ENCODE data around the gene OSBPL5.

Gene OSBPL5

GRCh38 chr11:3129591-3130268, 35.4 kb downstream of the OSBPL5 start:
- TF ChIP-seq CEBPB (IDR thresholded peaks at IDR 0.05) (no peak), NFIC (IDR thresholded peaks at IDR 0.05) (no peak), EP300 (IDR thresholded peaks at IDR 0.05; ENCODE audit: borderline replicate concordance) (no peak), FOXM1 (IDR thresholded peaks at IDR 0.05; ENCODE audit: borderline replicate concordance, low read depth) (no peak), YY1 (IDR thresholded peaks at IDR 0.05; ENCODE audit: low read depth) (no peak)

- TF ChIP-seq RAD21 (IDR thresholded peaks at IDR 0.05; ENCODE audit: low read depth) (no peak), NFIC (IDR thresholded peaks at IDR 0.05) (no peak), TCF12 (IDR thresholded peaks at IDR 0.05; ENCODE audit: low read depth) (no peak), EP300 (IDR thresholded peaks at IDR 0.05; ENCODE audit: borderline replicate concordance) (no peak), ZBTB7A (IDR thresholded peaks at IDR 0.05; ENCODE audit: low read depth) (no peak), TEAD4 (IDR thresholded peaks at IDR 0.05) (no peak), CREB1 (IDR thresholded peaks at IDR 0.05; ENCODE audit: low read depth) (no peak), FOXM1 (IDR thresholded peaks at IDR 0.05; ENCODE audit: borderline replicate concordance, low read depth) (no peak), MAX (IDR thresholded peaks at IDR 0.05) (no peak), EGR1 (IDR thresholded peaks at IDR 0.05) (no peak), REST (IDR thresholded peaks at IDR 0.05; ENCODE audit: low read depth) (no peak), TAF1 (IDR thresholded peaks at IDR 0.05; ENCODE audit: low read depth) (no peak), USF1 (IDR thresholded peaks at IDR 0.05) (no peak), CEBPB (IDR thresholded peaks at IDR 0.05) (no peak), YY1 (IDR thresholded peaks at IDR 0.05; ENCODE audit: low read depth) (no peak)
Measured at GRCh38 chr11:3129181-3129590, 35.9 kb downstream of the OSBPL5 start.

GRCh38 chr11:3128356-3129180, 36.5 kb downstream of the OSBPL5 start:
- no peak for TF ChIP-seq TAF1 (IDR thresholded peaks at IDR 0.05; ENCODE audit: low read depth)
- no peak for TF ChIP-seq RAD21 (IDR thresholded peaks at IDR 0.05; ENCODE audit: low read depth)
- no peak for TF ChIP-seq USF1 (IDR thresholded peaks at IDR 0.05)
- TF ChIP-seq EP300 (IDR thresholded peaks at IDR 0.05; ENCODE audit: borderline replicate concordance): no peak
- no peak for TF ChIP-seq REST (IDR thresholded peaks at IDR 0.05; ENCODE audit: low read depth)
- TF ChIP-seq TCF12 (IDR thresholded peaks at IDR 0.05; ENCODE audit: low read depth): no peak

- TF ChIP-seq TEAD4 (IDR thresholded peaks at IDR 0.05): no peak
- no peak for TF ChIP-seq USF1 (IDR thresholded peaks at IDR 0.05)
- no peak for TF ChIP-seq EGR1 (IDR thresholded peaks at IDR 0.05)
- no peak for TF ChIP-seq EP300 (IDR thresholded peaks at IDR 0.05; ENCODE audit: borderline replicate concordance)
- TF ChIP-seq CEBPB (IDR thresholded peaks at IDR 0.05): no peak
- TF ChIP-seq NFIC (IDR thresholded peaks at IDR 0.05): no peak
- TF ChIP-seq TAF1 (IDR thresholded peaks at IDR 0.05; ENCODE audit: low read depth): no peak
- TF ChIP-seq YY1 (IDR thresholded peaks at IDR 0.05; ENCODE audit: low read depth): no peak
- TF ChIP-seq REST (IDR thresholded peaks at IDR 0.05; ENCODE audit: low read depth): no peak
- TF ChIP-seq ZBTB7A (IDR thresholded peaks at IDR 0.05; ENCODE audit: low read depth): no peak
- no peak for TF ChIP-seq FOXM1 (IDR thresholded peaks at IDR 0.05; ENCODE audit: borderline replicate concordance, low read depth)
- TF ChIP-seq CREB1 (IDR thresholded peaks at IDR 0.05; ENCODE audit: low read depth): no peak
- no peak for TF ChIP-seq MAX (IDR thresholded peaks at IDR 0.05)
Measured at GRCh38 chr11:3127706-3128355, 37.3 kb downstream of the OSBPL5 start.

Data from Ishikawa (cell line).